HEK293 (cell line): Measurements from ENCODE around the gene RPS6KA5.

Source experiments
- CTCF ChIA-PET: fragments of 350-600 bp; formaldehyde crosslinking; extraction: SDS; loops from one replicate; lab custom pipeline; 2021; ENCODE audit warnings: antibody characterized with exemption; lab: Yijun Ruan, JAX
- POLR2A ChIA-PET: fragments of 300-600 bp; formaldehyde crosslinking; extraction: SDS; loops from one replicate; lab custom pipeline; 2020; ENCODE audit warnings: antibody characterized with exemption, inconsistent platforms; lab: Yijun Ruan, JAX
- H3K27ac ChIP-seq: fragments of 200-500 bp; sonication (Bioruptor generic); 2 replicates; pipeline ENCODE4 v1.5.1; 2014; ENCODE audit warnings: low read depth, low read length, control low read depth, inconsistent platforms; ENCODE audit errors: extremely low read depth
- H3K36me3 ChIP-seq, 2 experiments: fragments of 200-500 bp in 1 of 2; sonication (Bioruptor generic) in 1 of 2; 1 replicate in 1 of 2; 2 replicates in 1 of 2; pipeline ENCODE4 v1.5.1; 2014 to 2017; ENCODE audit warnings: inconsistent platforms in 2 of 2, low read length in 2 of 2; ENCODE audit not compliant: control insufficient read depth in 2 of 2, insufficient read depth in 1 of 2
- H3K4me1 ChIP-seq: fragments of 200-500 bp; sonication (Bioruptor generic); 2 replicates; pipeline ENCODE4 v1.5.1; 2014; ENCODE audit warnings: mild to moderate bottlenecking, low read length, inconsistent platforms; ENCODE audit not compliant: control insufficient read depth, insufficient read depth
- H3K4me3 ChIP-seq: 2 replicates; pipeline ENCODE4 v1.5.1; 2011; ENCODE audit warnings: low read depth, mild to moderate bottlenecking, control low read depth, low read length, moderate library complexity
- H3K9me3 ChIP-seq: fragments of 200-500 bp; sonication (Bioruptor generic); 2 replicates; pipeline ENCODE4 v1.5.1; 2014; ENCODE audit warnings: low read depth, low read length, inconsistent platforms; ENCODE audit not compliant: control insufficient read depth, insufficient read depth
- SCRT1 ChIP-seq: fragments of 450-650 bp; formaldehyde crosslinking; IDR thresholded peaks from 2 replicates; pipeline ENCODE4 v1.5.1; 2016; ENCODE audit warnings: missing biosample characterization, missing genetic modification characterization, borderline replicate concordance
- WT1 ChIP-seq: fragments of 450-650 bp; formaldehyde crosslinking; IDR thresholded peaks from 2 replicates; pipeline ENCODE4 v1.5.1; 2016; ENCODE audit warnings: missing biosample characterization, missing genetic modification characterization
- YY1 ChIP-seq: fragments of 450-650 bp; formaldehyde crosslinking; IDR thresholded peaks from 2 replicates; pipeline ENCODE4 v1.5.1; 2018; ENCODE audit warnings: missing biosample characterization, missing genetic modification characterization
- ZBTB11 ChIP-seq: fragments of 450-650 bp; formaldehyde crosslinking; conservative IDR thresholded peaks from 2 replicates; pipeline ENCODE4 v1.5.1; 2016; ENCODE audit warnings: low read depth, missing biosample characterization, missing genetic modification characterization
- ZBTB44 ChIP-seq: fragments of 450-650 bp; IDR thresholded peaks from 2 replicates; pipeline ENCODE4 v1.5.1; 2018; ENCODE audit warnings: missing biosample characterization, mild to moderate bottlenecking, missing genetic modification characterization
- ZBTB48 ChIP-seq: fragments of 450-650 bp; formaldehyde crosslinking; IDR thresholded peaks from 2 replicates; pipeline ENCODE4 v1.5.1; 2016; ENCODE audit warnings: missing biosample characterization, missing genetic modification characterization
- ZBTB7A ChIP-seq: fragments of 450-650 bp; formaldehyde crosslinking; IDR thresholded peaks from 2 replicates; pipeline ENCODE4 v1.5.1; 2016; ENCODE audit warnings: low read depth, missing biosample characterization, missing genetic modification characterization
- ZBTB8A ChIP-seq: fragments of 450-650 bp; formaldehyde crosslinking; IDR thresholded peaks from 2 replicates; pipeline ENCODE4 v1.5.1; 2016; ENCODE audit warnings: missing biosample characterization, missing genetic modification characterization
- ZFP41 ChIP-seq: fragments of 450-650 bp; formaldehyde crosslinking; IDR thresholded peaks from 2 replicates; pipeline ENCODE4 v1.5.1; 2016; ENCODE audit warnings: missing biosample characterization, missing genetic modification characterization, borderline replicate concordance
- ZNF214 ChIP-seq: fragments of 450-650 bp; formaldehyde crosslinking; IDR thresholded peaks from 2 replicates; pipeline ENCODE4 v1.5.1; 2017; ENCODE audit warnings: missing biosample characterization, mild to moderate bottlenecking, missing genetic modification characterization, borderline replicate concordance
- ZNF221 ChIP-seq: fragments of 450-650 bp; formaldehyde crosslinking; IDR thresholded peaks from 2 replicates; pipeline ENCODE4 v1.5.1; 2017; ENCODE audit warnings: missing biosample characterization, missing genetic modification characterization, borderline replicate concordance
- ZNF274 ChIP-seq, 2 experiments: fragments of 200-500 bp in 1 of 2; fragments of 450-650 bp in 1 of 2; sonication (Bioruptor generic) in 1 of 2; formaldehyde crosslinking in 1 of 2; IDR thresholded peaks; 2 replicates each; pipeline versions ENCODE4 v1.5.1 to v1.6.1; 2014 to 2016; ENCODE audit warnings: borderline replicate concordance in 1 of 2, inconsistent platforms in 1 of 2, low read length in 1 of 2, missing biosample characterization in 1 of 2, missing genetic modification characterization in 1 of 2
- ZNF302 ChIP-seq: fragments of 450-650 bp; formaldehyde crosslinking; IDR thresholded peaks from 2 replicates; pipeline ENCODE4 v1.5.1; 2016; ENCODE audit warnings: missing biosample characterization, missing genetic modification characterization, low read depth
- ZNF433 ChIP-seq: fragments of 450-650 bp; formaldehyde crosslinking; IDR thresholded peaks from 2 replicates; pipeline ENCODE4 v1.5.1; 2016; ENCODE audit warnings: missing biosample characterization, missing genetic modification characterization, low read depth
- ZNF48 ChIP-seq: fragments of 450-650 bp; formaldehyde crosslinking; IDR thresholded peaks from 2 replicates; pipeline ENCODE4 v1.5.1; 2016; ENCODE audit warnings: missing biosample characterization, missing genetic modification characterization
- ZNF510 ChIP-seq: fragments of 450-650 bp; formaldehyde crosslinking; IDR thresholded peaks from 2 replicates; pipeline ENCODE4 v1.5.1; 2018; ENCODE audit warnings: mild to moderate bottlenecking, missing genetic modification characterization, missing biosample characterization; ENCODE audit not compliant: insufficient replicate concordance
- ZNF530 ChIP-seq: fragments of 450-650 bp; formaldehyde crosslinking; IDR thresholded peaks from 2 replicates; pipeline ENCODE4 v1.5.1; 2016; ENCODE audit warnings: low read depth, missing biosample characterization, missing genetic modification characterization
- ZNF610 ChIP-seq: fragments of 450-650 bp; formaldehyde crosslinking; IDR thresholded peaks from 2 replicates; pipeline ENCODE4 v1.5.1; 2016; ENCODE audit warnings: missing biosample characterization, missing genetic modification characterization, borderline replicate concordance
- ZNF624 ChIP-seq: fragments of 450-650 bp; formaldehyde crosslinking; IDR thresholded peaks from 2 replicates; pipeline ENCODE4 v1.5.1; 2017; ENCODE audit warnings: missing biosample characterization, missing genetic modification characterization
- ZNF76 ChIP-seq: fragments of 450-650 bp; formaldehyde crosslinking; IDR thresholded peaks from 2 replicates; pipeline ENCODE4; 2016; ENCODE audit warnings: low read depth, missing biosample characterization, missing genetic modification characterization, borderline replicate concordance
- ZSCAN16 ChIP-seq: fragments of 450-650 bp; formaldehyde crosslinking; IDR thresholded peaks from 2 replicates; pipeline ENCODE4 v1.5.1; 2016; ENCODE audit warnings: missing biosample characterization, missing genetic modification characterization
- ZSCAN30 ChIP-seq: fragments of 450-650 bp; IDR thresholded peaks from 2 replicates; pipeline ENCODE4 v1.5.1; 2018; ENCODE audit warnings: missing biosample characterization, mild to moderate bottlenecking, missing genetic modification characterization, moderate library complexity
- TF ChIP-seq, protein P1 (sequence below): fragments of 450-650 bp; formaldehyde crosslinking; IDR thresholded peaks from 2 replicates; pipeline ENCODE4 v1.5.1; 2016; ENCODE audit warnings: missing biosample characterization, missing genetic modification characterization
- TF ChIP-seq, protein P2 (sequence below): fragments of 450-650 bp; formaldehyde crosslinking; IDR thresholded peaks from 2 replicates; pipeline ENCODE4 v1.5.1; 2016; ENCODE audit warnings: missing biosample characterization, missing genetic modification characterization, borderline replicate concordance

Gene RPS6KA5

DNA sequence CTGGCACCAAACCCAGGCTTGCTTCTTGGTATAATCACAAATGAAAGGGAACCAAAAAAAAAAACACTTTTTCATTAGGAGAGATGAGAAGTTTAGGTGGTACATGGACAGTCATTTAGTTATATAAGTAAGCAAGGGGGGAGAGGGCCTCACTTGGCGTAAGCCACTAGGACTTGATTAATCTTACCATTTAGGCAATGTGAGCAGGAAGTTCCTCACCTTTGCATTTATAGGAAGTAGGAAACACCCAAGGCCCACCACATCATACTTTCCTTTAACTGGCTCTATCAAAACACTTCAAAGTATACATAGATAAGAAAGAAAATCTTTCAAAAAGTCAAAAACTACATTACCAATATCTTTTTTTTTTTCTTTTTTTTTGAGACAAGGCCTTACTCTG lies 6.7 kb upstream of the RPS6KA5 start:
- H3K27ac ChIP-seq = no peak overlapping the region
- no peaks in the 10 kb centered on the region for H3K4me1 ChIP-seq
- H3K36me3 ChIP-seq = no peaks in the 10 kb centered on the region
- ChIA-PET POLR2A (no interaction called here), CTCF (no interaction called here)
- TF ChIP-seq ZNF433 = no peak
- TF ChIP-seq ZBTB44 (tag by site-specific recombination) = no peak
- TF ChIP-seq ZBTB48 (tag by site-specific recombination) = no peak
- TF ChIP-seq ZNF510 = no peak
- no peak for TF ChIP-seq ZSCAN16 (tag by site-specific recombination)
- no peak for TF ChIP-seq ZFP41 (tag by site-specific recombination)
- TF ChIP-seq, protein P1, sequence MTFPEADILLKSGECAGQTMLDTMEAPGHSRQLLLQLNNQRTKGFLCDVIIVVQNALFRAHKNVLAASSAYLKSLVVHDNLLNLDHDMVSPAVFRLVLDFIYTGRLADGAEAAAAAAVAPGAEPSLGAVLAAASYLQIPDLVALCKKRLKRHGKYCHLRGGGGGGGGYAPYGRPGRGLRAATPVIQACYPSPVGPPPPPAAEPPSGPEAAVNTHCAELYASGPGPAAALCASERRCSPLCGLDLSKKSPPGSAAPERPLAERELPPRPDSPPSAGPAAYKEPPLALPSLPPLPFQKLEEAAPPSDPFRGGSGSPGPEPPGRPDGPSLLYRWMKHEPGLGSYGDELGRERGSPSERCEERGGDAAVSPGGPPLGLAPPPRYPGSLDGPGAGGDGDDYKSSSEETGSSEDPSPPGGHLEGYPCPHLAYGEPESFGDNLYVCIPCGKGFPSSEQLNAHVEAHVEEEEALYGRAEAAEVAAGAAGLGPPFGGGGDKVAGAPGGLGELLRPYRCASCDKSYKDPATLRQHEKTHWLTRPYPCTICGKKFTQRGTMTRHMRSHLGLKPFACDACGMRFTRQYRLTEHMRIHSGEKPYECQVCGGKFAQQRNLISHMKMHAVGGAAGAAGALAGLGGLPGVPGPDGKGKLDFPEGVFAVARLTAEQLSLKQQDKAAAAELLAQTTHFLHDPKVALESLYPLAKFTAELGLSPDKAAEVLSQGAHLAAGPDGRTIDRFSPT (tag by site-specific recombination) = no peak
- no peak for TF ChIP-seq SCRT1 (tag by site-specific recombination)
- no peak for TF ChIP-seq ZNF624 (tag by site-specific recombination)
- TF ChIP-seq, protein P2, sequence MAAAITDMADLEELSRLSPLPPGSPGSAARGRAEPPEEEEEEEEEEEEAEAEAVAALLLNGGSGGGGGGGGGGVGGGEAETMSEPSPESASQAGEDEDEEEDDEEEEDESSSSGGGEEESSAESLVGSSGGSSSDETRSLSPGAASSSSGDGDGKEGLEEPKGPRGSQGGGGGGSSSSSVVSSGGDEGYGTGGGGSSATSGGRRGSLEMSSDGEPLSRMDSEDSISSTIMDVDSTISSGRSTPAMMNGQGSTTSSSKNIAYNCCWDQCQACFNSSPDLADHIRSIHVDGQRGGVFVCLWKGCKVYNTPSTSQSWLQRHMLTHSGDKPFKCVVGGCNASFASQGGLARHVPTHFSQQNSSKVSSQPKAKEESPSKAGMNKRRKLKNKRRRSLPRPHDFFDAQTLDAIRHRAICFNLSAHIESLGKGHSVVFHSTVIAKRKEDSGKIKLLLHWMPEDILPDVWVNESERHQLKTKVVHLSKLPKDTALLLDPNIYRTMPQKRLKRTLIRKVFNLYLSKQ (tag by site-specific recombination) = no peak
- TF ChIP-seq ZNF302 (tag by site-specific recombination) = no peak
- no peak for TF ChIP-seq ZNF214 (tag by site-specific recombination)
- TF ChIP-seq ZBTB7A (tag by site-specific recombination) = no peak
- no peak for TF ChIP-seq ZNF530 (tag by site-specific recombination)
- no peak for TF ChIP-seq YY1 (tag by site-specific recombination)
- TF ChIP-seq ZNF48 (tag by site-specific recombination) = no peak
- no peak for TF ChIP-seq ZNF221
- TF ChIP-seq, all 188 proteins: peak for 0
- Histone ChIP-seq H3K9me3 (no peaks in the 10 kb centered on the region; the same call in 1 of the 2 replicates), H3K4me3 (no peak overlapping the region)

- ChIA-PET CTCF (interaction anchor here (0.7 to 1.9 kb wide), 3 partner anchors 32 to 671 kb away, joined by 3 to 9 read pairs (median 3); no protein-coding TSS in a partner anchor), POLR2A (no interaction called here)
- Histone ChIP-seq H3K4me1 (0 out of 2 replicates have a peak, but pooled peaks cover 4% of the 10 kb centered on the region), H3K27ac (no peak overlapping the region), H3K36me3 (no peaks in the 10 kb centered on the region), H3K9me3 (no peaks in the 10 kb centered on the region), H3K4me3 (no peak overlapping the region)
- TF ChIP-seq ZBTB11 (tag by site-specific recombination) (no peak), ZNF274 (IDR thresholded peaks at IDR 0.05; ENCODE audit: low read length) (no peak), ZNF274 (tag by site-specific recombination; IDR thresholded peaks at IDR 0.05; ENCODE audit: borderline replicate concordance) (no peak), ZBTB8A (tag by site-specific recombination) (no peak), ZSCAN30 (tag by site-specific recombination) (no peak), ZNF76 (tag by site-specific recombination) (no peak), ZNF214 (tag by site-specific recombination) (no peak), WT1 (tag by site-specific recombination) (no peak), ZNF610 (tag by site-specific recombination) (no peak)
Observed at GRCh38 chr14:91065266-91065665, 4.8 kb upstream of the RPS6KA5 start.
